ENCODE measurements around the gene SCAF4. TPM values are rescaled to one million over a fixed set of nuclear protein-coding genes. Genes with fewer than 3 reads are reported as not detected.
A peak's percentile ranks its signal among the peaks of the same experiment; 100 is the strongest.

Gene SCAF4
- total and polyA plus RNA-seq, 2 of the 8 experiments (the other 6 are each of a cell fraction or from before 2014, with no cell fraction given) = 28.9 to 55.1 TPM

DNA sequence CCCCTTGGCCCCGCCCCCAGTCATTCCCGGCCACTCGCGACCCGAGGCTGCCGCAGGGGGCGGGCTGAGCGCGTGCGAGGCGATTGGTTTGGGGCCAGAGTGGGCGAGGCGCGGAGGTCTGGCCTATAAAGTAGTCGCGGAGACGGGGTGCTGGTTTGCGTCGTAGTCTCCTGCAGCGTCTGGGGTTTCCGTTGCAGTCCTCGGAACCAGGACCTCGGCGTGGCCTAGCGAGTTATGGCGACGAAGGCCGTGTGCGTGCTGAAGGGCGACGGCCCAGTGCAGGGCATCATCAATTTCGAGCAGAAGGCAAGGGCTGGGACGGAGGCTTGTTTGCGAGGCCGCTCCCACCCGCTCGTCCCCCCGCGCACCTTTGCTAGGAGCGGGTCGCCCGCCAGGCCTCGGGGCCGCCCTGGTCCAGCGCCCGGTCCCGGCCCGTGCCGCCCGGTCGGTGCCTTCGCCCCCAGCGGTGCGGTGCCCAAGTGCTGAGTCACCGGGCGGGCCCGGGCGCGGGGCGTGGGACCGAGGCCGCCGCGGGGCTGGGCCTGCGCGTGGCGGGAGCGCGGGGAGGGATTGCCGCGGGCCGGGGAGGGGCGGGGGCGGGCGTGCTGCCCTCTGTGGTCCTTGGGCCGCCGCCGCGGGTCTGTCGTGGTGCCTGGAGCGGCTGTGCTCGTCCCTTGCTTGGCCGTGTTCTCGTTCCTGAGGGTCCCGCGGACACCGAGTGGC lies 72.2 kb downstream of the SCAF4 start, which contains the start of gene SOD1:
TSS of gene SOD1 (plus strand) at position 158 of the 723 bp plus-strand sequence. CDS start at position 235, 77 bp downstream.
- H3K9me3 ChIP-seq (ENCODE audit: insufficient read depth in 2 of 2, low read depth in 1 of 2, low read length in 1 of 2) = no peaks in the 10 kb centered on the region
- H2BK12ac ChIP-seq (ENCODE audit: low read depth, low read length) = peak within 1 kb of the TSS; percentile 98; the same call in 1 of the 2 replicates
- peak within 1 kb of the TSS; percentile 82 for H3K27ac ChIP-seq (ENCODE audit: low read depth, low read length)
- peaks cover 0 to 17% (median 0%) of the 10 kb centered on the region in 4 experiments; a peak in 1 of 8 replicates for H3K36me3 ChIP-seq (ENCODE audit: control insufficient read depth in 2 of 4, insufficient read depth in 4 of 4, low read length in 3 of 4)
- H2BK15ac ChIP-seq (ENCODE audit: low read length) = peak within 1 kb of the TSS; percentile 99; the same call in 1 of the 2 replicates
- H2AK5ac ChIP-seq (ENCODE audit: low read depth, low read length) = no peak within 1 kb of the TSS
- H3K27me3 ChIP-seq (replicated peaks in 1 of 4; ENCODE audit: control insufficient read depth in 3 of 4, extremely low read depth in 1 of 4, insufficient read depth in 3 of 4, low read length in 3 of 4) = no peaks in the 10 kb centered on the region
- H3K18ac ChIP-seq (ENCODE audit: extremely low read depth, low read length) = peak within 1 kb of the TSS; percentile 62
- no peaks in the 10 kb centered on the region; the same call in 1 of the 2 replicates for H3K23me2 ChIP-seq (ENCODE audit: low read depth, low read length)
- H3K79me2 ChIP-seq (ENCODE audit: control insufficient read depth in 1 of 2, insufficient read depth in 2 of 2, low read length in 2 of 2) = peaks cover 0 to 41% of the 10 kb centered on the region in 2 experiments; a peak in 2 of 4 replicates
- DNase-seq (ENCODE audit: low read depth in 1 of 2, low spot score in 2 of 2) (peak; percentile 75 to 94), FAIRE-seq (no peak)
- peak within 1 kb of the TSS; percentile 69 to 79 (median 74) for H3K4me3 ChIP-seq (ENCODE audit: extremely low read depth in 1 of 4, insufficient read depth in 2 of 4, low read depth in 3 of 4, low read length in 4 of 4)
- peak within 1 kb of the TSS; percentile 71 to 91 for H3K4me2 ChIP-seq (ENCODE audit: insufficient read depth in 1 of 2, low read depth in 2 of 2, low read length in 2 of 2)
- peak within 1 kb of the TSS; percentile 99 for H4K91ac ChIP-seq (replicated peaks; ENCODE audit: insufficient read length, low read length)
- no peak within 1 kb of the TSS for H3K23ac ChIP-seq (ENCODE audit: insufficient read length)
- peak within 1 kb of the TSS; percentile 80 for H3K4ac ChIP-seq (replicated peaks; ENCODE audit: insufficient read length, low read depth, low read length)
- peak within 1 kb of the TSS; percentile 88 for H4K8ac ChIP-seq (ENCODE audit: extremely low read depth, insufficient read depth, low read length)
- peak within 1 kb of the TSS; percentile 37 for H3K14ac ChIP-seq (ENCODE audit: insufficient read length)
- H3K4me1 ChIP-seq (replicated peaks in 1 of 4; ENCODE audit: control insufficient read depth in 3 of 4, insufficient read depth in 4 of 4, low read length in 3 of 4) = peaks cover 0 to 1% (median 0%) of the 10 kb centered on the region in 4 experiments; a peak in 3 of 7 replicates
- H4K20me1 ChIP-seq (replicated peaks in 1 of 2; ENCODE audit: control insufficient read depth in 1 of 2, insufficient read depth in 2 of 2, low read length in 2 of 2) = peaks cover 0 to 7% of the 10 kb centered on the region in 2 experiments
- peak within 1 kb of the TSS; percentile 92 for H2BK5ac ChIP-seq (ENCODE audit: low read depth, low read length)
- peak within 1 kb of the TSS; percentile 89 for H2AFZ ChIP-seq (ENCODE audit: low read length)
- peak within 1 kb of the TSS; percentile 62 to 87 (median 80) for H3K9ac ChIP-seq (replicated peaks in 1 of 4; ENCODE audit: extremely low read depth in 1 of 4, low read depth in 3 of 4, low read length in 3 of 4)
- peaks cover 8% of the 10 kb centered on the region for H3K79me1 ChIP-seq (ENCODE audit: low read depth, low read length)
- peak within 1 kb of the TSS; percentile 39 for H4K5ac ChIP-seq (ENCODE audit: insufficient read length, low read depth, low read length)
- peak within 1 kb of the TSS; percentile 84 for H3K56ac ChIP-seq (replicated peaks; ENCODE audit: insufficient read length, low read depth, low read length)
- no peak within 1 kb of the TSS for H2BK20ac ChIP-seq (ENCODE audit: low read length)
- CTCF ChIA-PET (ENCODE audit: partially characterized antibody) = interaction anchor here (0.8 to 1.0 kb wide), 2 partner anchors 14 to 215 kb away, joined by 3 read pairs; no protein-coding TSS in a partner anchor
- no peak within 1 kb of the TSS for H2BK120ac ChIP-seq (replicated peaks; ENCODE audit: low read depth, low read length)
- POLR2A ChIA-PET (ENCODE audit: partially characterized antibody) = interaction anchor here (0.7 to 1.8 kb wide), 6 partner anchors 9 to 70 kb away, joined by 3 to 8 read pairs (median 4); no protein-coding TSS in a partner anchor
- WGBS, 2 experiments (ENCODE audit: extremely low coverage in 1 of 2, insufficient coverage in 1 of 2, insufficient read length in 1 of 2, insufficient replicate concordance in 2 of 2, low coverage in 1 of 2, low lambda C conversion rate in 2 of 2, missing lambda C conversion rate in 1 of 2) = 2% methylated on average over 32 of the region's 87 CpGs; no CpG with 5 or more reads in 1 of the 2 experiments
- peak in 1 of 2 experiments; percentile 59; a peak in 2 of 4 replicates for TF ChIP-seq SIN3A (conservative IDR thresholded peaks at IDR 0.05 in 1 of 2, IDR thresholded peaks at IDR 0.05 in 1 of 2; ENCODE audit: low read depth in 1 of 2, low read length in 2 of 2)
- TF ChIP-seq POLR2A (IDR thresholded peaks at IDR 0.05; ENCODE audit: control extremely low read depth in 1 of 2, low read depth in 2 of 2, low read length in 2 of 2) = peak; percentile 76 to 96
- no peak for TF ChIP-seq SAP30 (IDR thresholded peaks at IDR 0.05; ENCODE audit: insufficient read depth, insufficient replicate concordance, low read length)
- peak; percentile 86 for TF ChIP-seq TAF1 (IDR thresholded peaks at IDR 0.05; ENCODE audit: low read depth, low read length)
- TF ChIP-seq TEAD4 (IDR thresholded peaks at IDR 0.05; ENCODE audit: low read depth, low read length) = no peak
- TF ChIP-seq BCL11A (IDR thresholded peaks at IDR 0.05; ENCODE audit: low read depth in 2 of 2, low read length in 2 of 2) = no peak
- TF ChIP-seq TBP (IDR thresholded peaks at IDR 0.05; ENCODE audit: low read depth, low read length) = peak; percentile 96
- TF ChIP-seq, protein P1, sequence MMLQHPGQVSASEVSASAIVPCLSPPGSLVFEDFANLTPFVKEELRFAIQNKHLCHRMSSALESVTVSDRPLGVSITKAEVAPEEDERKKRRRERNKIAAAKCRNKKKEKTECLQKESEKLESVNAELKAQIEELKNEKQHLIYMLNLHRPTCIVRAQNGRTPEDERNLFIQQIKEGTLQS (IDR thresholded peaks at IDR 0.05; ENCODE audit: insufficient read depth, low read depth, low read length) = no peak
- TF ChIP-seq POLR2AphosphoS5 (IDR thresholded peaks at IDR 0.05; ENCODE audit: low read depth, low read length) = peak; percentile 99
- TF ChIP-seq SP1 (IDR thresholded peaks at IDR 0.05; ENCODE audit: low read depth, low read length) = peak; percentile 70
- peak; percentile 69; the same call in 1 of the 2 replicates for TF ChIP-seq CREB1 (IDR thresholded peaks at IDR 0.05)
- TF ChIP-seq YY1 (IDR thresholded peaks at IDR 0.05; ENCODE audit: low read depth, low read length) = peak; percentile 24; the same call in 1 of the 2 replicates
